ENCODE results near the gene RBM5. TPM values are rescaled to one million over a fixed set of nuclear protein-coding genes. Genes with fewer than 3 reads are reported as not detected.
A peak's percentile ranks its signal among the peaks of the same experiment; 100 is the strongest.

RBM5 gene
- polyA plus RNA-seq, 6 donors from 2014 or later = 33.9 to 88.8 (median 37.7) TPM

DNA sequence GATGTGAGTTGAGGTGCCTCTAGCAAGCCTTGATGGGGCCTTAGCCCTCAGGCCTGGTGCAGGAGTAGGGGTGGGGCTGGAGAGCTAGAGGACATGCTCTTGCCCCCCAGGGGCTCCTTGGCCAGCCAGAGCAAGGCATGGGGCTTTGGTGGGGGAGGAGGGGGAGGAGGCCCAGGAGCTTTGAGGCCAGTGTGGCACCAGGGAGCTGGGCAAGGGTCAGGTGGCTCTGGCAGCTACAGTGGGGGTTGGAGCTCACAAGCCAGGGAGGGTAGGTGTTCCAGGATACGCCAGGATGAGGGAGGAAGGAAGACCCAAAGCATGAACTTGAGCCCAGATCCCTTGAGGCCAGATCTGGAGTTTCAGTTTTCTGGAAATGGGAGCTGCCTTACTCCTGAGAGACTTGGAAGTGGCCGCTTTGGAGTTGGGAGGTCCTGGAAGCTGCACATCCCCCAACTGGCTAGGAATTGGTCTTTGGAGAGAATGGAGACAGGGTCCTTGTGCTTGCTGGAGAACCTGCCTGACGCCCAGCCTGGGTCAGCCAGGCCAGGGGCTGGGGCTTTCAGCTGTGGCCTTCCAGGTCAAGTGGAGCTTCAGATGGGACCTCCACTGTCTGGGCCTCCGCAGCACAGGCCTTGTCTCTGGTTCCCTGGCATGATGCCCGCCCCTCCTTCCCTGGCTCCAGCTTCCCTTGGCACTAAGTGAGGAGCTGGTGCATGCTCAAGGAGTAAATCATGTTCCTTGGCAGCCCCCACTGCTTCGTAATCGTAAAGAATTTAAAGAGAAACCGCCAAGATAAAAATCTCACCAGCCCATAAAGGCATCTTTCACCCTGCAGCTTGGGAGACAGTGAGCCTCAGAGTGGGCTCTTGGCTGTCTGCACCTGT, 75.1 kb downstream of the RBM5 start:
- H3K4me3 Mint-ChIP-seq = no peak overlapping the region

DNA sequence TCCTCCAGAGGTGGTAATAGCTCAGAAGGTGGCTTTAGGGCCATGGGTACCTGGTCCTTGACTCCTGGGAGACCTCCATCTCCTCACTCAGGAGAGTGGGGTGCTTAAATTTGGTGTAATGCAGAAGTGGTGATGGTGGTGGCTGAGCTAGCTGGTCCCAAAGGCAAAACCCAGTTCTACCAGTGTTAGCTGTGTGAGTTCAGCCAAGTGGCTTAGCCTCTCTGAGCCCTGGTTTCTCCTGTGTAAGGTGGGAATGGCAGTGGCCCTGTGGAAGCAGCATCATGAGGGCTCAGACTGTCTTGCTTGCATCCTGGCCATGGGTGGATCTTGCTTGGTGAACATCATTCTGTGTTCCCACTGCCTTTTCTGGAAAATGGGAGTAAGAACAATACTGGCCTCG, 75.8 kb downstream of the RBM5 start:
- Mint-ChIP-seq H3K27me3 (peaks cover 4 to 9% (median 5%) of the 10 kb centered on the region in 3 donors), H3K4me1 (no peaks in the 10 kb centered on the region), H3K4me3 (no peak overlapping the region), H3K36me3 (no peaks in the 10 kb centered on the region), H3K9me3 (no peaks in the 10 kb centered on the region), H3K27ac (no peak overlapping the region)
- no peak for DNase-seq
- ATAC-seq (ENCODE audit: low read depth in 2 of 2) = no peak

More for the DNA sequence above, 75.1 kb downstream of the RBM5 start:
- no peaks in the 10 kb centered on the region for H3K9me3 Mint-ChIP-seq
- peaks cover 7 to 11% (median 8%) of the 10 kb centered on the region in 3 donors for H3K27me3 Mint-ChIP-seq
- H3K4me1 Mint-ChIP-seq = no peaks in the 10 kb centered on the region
- no peak overlapping the region for H3K27ac Mint-ChIP-seq
- no peaks in the 10 kb centered on the region for H3K36me3 Mint-ChIP-seq
- no peak for DNase-seq
- no peak for ATAC-seq (ENCODE audit: low read depth in 2 of 2)

DNA sequence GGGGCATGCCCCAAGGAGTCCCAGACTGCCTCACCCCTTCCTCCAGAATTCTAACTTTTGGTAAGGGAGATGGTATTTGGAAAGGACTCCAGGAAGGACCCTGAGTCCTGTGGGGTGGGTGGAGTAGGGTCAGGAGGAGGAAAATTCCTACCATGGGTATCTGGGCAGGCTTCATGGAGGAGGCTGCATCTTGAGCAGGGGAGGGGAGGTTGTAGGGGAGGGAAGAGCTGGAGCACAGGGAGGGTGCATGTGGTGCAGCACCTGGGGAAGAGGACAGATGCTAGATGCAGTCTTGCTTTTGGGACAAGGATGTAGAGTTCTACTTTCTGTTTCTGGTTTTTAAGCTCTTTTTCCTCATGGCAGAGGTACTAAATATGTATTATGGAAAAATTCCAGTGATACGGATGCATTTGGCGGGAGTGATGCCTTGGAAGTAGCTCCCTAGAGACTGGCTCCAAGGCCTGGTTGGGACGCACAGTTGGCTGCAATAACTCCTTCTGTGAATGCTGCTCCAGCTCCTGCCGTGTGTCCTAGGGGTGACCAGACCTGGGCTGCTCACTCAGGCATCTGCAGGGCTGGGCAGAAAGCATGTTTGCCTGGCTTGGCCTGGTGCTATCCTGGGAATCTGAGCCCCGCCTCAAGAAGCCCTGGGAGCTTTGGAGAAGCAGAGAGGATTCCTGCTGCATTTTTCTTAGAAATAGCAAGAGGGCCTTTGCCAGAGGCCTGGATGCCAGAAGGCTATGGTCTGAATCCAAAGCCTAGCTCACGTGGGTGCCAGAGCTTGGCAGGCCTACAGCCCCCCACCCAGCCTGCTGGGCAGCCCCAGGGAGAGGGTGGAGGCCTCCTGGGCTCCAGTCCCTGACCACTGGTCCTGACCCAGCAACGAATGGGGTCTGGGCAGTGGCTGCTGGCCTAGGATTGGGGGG, 76.5 kb downstream of the RBM5 start:
- Mint-ChIP-seq H3K4me3 (no peak overlapping the region), H3K36me3 (no peaks in the 10 kb centered on the region), H3K27ac (no peak overlapping the region), H3K4me1 (no peaks in the 10 kb centered on the region), H3K9me3 (no peaks in the 10 kb centered on the region), H3K27me3 (peaks cover 0 to 16% (median 4%) of the 10 kb centered on the region in 3 donors)
- no peak for DNase-seq
- no peak for ATAC-seq (ENCODE audit: low read depth in 2 of 2)

DNA sequence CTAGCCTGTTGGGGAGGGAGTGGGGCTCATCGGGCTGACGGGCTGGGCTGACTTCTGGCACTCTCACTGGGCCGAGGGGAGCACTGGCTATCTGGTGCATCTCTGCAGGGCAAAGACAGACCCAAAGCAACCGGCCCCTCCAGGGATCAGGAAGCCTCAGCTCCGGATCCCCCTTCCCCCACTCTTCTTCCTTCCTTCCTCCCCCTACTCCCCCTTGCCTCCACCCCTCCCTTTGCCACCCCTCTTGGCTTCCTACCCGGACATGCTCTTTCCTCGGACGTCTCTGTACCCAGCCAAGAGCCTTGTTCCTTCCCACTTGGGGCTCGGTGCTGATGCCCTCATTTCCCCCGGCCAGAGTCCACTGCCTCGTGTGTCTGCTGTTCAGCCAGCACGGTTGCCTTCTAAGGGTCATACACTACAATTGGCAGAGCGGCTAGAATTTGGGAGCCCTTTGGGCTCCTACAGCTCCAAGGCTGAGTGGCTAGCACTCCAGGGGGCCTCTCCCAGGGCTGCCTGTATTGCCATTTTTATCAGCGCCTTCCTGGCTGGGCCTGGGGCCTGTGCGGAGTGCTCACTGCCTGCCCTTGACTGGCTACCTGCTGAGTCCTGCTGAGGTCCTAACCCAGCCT, 77.3 kb downstream of the RBM5 start:
- no peak for DNase-seq

DNA sequence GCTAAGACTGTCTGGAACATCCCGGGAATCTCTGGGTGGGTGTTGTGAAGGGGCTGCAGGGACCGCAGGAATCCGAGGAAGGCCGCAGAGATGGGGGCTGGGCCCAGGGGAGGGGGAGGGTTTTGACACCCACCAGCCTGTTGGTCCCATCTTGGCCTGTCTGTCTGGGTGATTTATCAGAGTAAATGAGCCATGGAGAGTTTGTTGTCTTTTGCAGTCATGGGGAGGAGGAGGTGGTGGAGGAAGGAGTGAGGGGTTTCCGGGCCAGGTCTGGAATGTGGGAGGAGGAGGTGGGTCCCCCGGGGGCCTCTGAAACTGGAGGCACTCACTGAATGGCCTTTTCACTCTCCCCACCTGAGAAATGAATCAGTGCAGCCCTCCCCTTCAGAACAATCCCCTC, 77.9 kb downstream of the RBM5 start:
- Mint-ChIP-seq H3K9me3 (no peaks in the 10 kb centered on the region), H3K36me3 (no peaks in the 10 kb centered on the region), H3K27ac (no peak overlapping the region), H3K27me3 (peaks cover 0 to 18% (median 4%) of the 10 kb centered on the region in 3 donors), H3K4me3 (no peak overlapping the region), H3K4me1 (no peaks in the 10 kb centered on the region)
- DNase-seq = no peak
- ATAC-seq (ENCODE audit: low read depth in 2 of 2) = no peak

More for the DNA sequence above, 77.3 kb downstream of the RBM5 start:
- H3K36me3 Mint-ChIP-seq = no peaks in the 10 kb centered on the region
- H3K4me3 Mint-ChIP-seq = no peak overlapping the region
- H3K27me3 Mint-ChIP-seq = peaks cover 0 to 18% (median 4%) of the 10 kb centered on the region in 3 donors
- no peak for ATAC-seq (ENCODE audit: low read depth in 2 of 2)
- no peaks in the 10 kb centered on the region for H3K9me3 Mint-ChIP-seq
- no peaks in the 10 kb centered on the region for H3K4me1 Mint-ChIP-seq
- H3K27ac Mint-ChIP-seq = peak overlapping the region in 1 of 6 donors; percentile 44

DNA sequence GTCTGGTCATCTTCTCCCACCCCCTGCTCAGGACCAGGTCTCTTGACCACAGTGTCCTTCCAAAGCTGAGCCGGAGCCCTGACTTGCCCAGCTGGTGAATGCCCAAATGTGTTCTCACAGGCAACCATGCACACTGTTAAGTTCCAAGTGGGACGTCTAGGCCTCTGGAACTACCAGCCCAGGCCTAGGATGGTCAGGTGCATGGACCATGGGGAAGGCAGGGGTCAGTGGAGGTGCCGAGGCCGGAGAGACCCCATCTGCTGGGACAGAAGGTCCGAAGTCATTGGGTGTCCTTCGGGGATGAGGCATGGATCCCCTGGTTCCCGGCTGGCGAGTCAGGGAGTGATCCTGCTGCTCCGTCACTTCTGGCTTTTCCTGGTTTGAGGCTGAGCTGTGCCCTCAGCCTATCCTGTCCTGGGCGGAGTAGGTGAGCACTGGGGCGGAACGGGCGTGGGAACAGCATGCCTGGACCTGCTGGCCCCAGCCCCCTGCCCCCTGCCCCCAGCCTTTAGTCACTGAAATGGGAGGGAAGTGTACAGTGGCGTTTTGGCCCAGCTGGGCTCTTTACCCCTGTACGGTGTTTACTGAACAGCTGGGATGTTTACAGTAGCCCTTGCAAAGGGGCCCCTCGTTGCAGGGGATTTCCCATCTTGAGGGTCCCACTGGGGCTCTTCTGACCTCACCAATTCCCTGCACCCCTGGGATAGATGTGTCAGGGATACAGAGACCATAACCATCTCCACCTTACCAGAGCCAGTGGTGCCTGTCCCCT, 78.5 kb downstream of the RBM5 start:
- no peak for DNase-seq
- Mint-ChIP-seq H3K9me3 (no peaks in the 10 kb centered on the region), H3K4me1 (peaks cover 0 to 5% (median 0%) of the 10 kb centered on the region in 3 donors), H3K27me3 (peaks cover 0 to 18% (median 4%) of the 10 kb centered on the region in 3 donors), H3K4me3 (no peak overlapping the region), H3K36me3 (no peaks in the 10 kb centered on the region), H3K27ac (peak overlapping the region in 2 of 6 donors; percentile 38 to 91)
- ATAC-seq (ENCODE audit: low read depth in 2 of 2) = no peak

DNA sequence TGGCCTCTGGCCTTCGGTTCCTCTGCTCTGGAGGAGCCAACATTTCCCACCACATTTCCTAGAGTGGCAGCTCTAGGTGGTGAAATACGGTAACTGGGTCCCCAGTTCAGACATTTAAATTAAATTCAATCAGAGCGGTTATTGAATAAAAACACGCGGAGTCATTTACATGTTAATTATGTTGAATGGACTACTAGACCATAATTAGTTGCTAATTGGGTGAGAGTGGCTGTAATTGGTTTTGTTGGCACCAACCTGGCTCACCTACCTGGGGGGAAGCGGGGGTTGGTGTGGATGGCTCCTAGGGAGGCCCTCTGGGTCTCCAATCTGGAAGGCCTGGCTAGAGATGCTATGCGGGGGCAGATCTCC, 79.1 kb downstream of the RBM5 start:
- Mint-ChIP-seq H3K4me1 (peaks cover 0 to 5% (median 0%) of the 10 kb centered on the region in 3 donors), H3K4me3 (no peak overlapping the region), H3K27me3 (peaks cover 0 to 18% (median under 1%) of the 10 kb centered on the region in 3 donors), H3K9me3 (no peaks in the 10 kb centered on the region), H3K36me3 (no peaks in the 10 kb centered on the region), H3K27ac (no peak overlapping the region)
- ATAC-seq (ENCODE audit: low read depth in 2 of 2) (no peak), DNase-seq (no peak)

DNA sequence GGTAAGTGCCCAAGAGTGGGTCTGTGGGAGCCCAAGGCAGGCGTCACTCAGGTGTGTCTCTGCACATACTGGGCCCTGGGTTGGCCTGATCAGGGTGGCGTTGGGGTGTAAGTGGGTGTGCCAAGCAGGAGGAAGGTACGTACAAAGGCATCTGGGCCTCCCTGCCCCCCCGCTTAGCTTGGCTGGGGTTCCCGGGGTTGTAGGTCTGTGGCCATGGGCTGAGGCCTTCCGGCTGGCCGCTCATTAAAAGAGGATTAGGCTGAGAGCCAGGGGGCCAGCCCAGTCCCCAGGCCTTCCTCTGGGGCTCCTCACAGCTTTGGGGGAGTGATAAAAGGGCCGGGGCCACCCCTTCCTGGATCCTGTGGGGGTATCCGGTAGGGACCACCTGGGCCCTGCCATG, 79.7 kb downstream of the RBM5 start:
- Mint-ChIP-seq H3K36me3 (no peaks in the 10 kb centered on the region), H3K27ac (no peak overlapping the region), H3K4me3 (no peak overlapping the region), H3K4me1 (peaks cover 0 to 5% (median 0%) of the 10 kb centered on the region in 3 donors), H3K27me3 (peaks cover 0 to 18% (median 0%) of the 10 kb centered on the region in 3 donors), H3K9me3 (no peaks in the 10 kb centered on the region)
- DNase-seq (no peak), ATAC-seq (ENCODE audit: low read depth in 2 of 2) (no peak)

Other genes starting within 250 kb of the RBM5 start
- gene TRAIP, start 232.4 kb upstream of the RBM5 start, polyA plus RNA-seq (ENCODE audit: low read depth in 6 of 6) = 1 to 10 TPM; 2.2 to 4.6 (median 3.8) TPM
- gene CAMKV, start 219.0 kb upstream of the RBM5 start, polyA plus RNA-seq (ENCODE audit: low read depth in 6 of 6) = not detected
- gene MST1R, start 185.0 kb upstream of the RBM5 start, polyA plus RNA-seq (ENCODE audit: low read depth in 6 of 6) = not detected
- gene MON1A, start 159.1 kb upstream of the RBM5 start, polyA plus RNA-seq (ENCODE audit: low read depth in 6 of 6) = 10 to 100 TPM in 2 of 6 donors, 1 to 10 TPM in 4; 6.3 to 12.3 (median 8.0) TPM
- gene RBM6, start 148.8 kb upstream of the RBM5 start, polyA plus RNA-seq (ENCODE audit: low read depth in 6 of 6) = 10 to 100 TPM; 32.6 to 89.1 (median 50.0) TPM
- not detected for gene SEMA3F, start 66.4 kb downstream of the RBM5 start, polyA plus RNA-seq (ENCODE audit: low read depth in 6 of 6)
- gene GNAT1, start 102.7 kb downstream of the RBM5 start, polyA plus RNA-seq (ENCODE audit: low read depth in 6 of 6) = not detected
- gene SLC38A3, start 116.4 kb downstream of the RBM5 start, polyA plus RNA-seq (ENCODE audit: low read depth in 6 of 6) = not detected
- 100 to 1,000 TPM; 472 to 669 (median 550) TPM for gene GNAI2, start 147.3 kb downstream of the RBM5 start, polyA plus RNA-seq (ENCODE audit: low read depth in 6 of 6)
- under 1 TPM in 1 of 6 donors, not detected in 5; 0.13 TPM for gene SEMA3B, start 180.2 kb downstream of the RBM5 start, polyA plus RNA-seq (ENCODE audit: low read depth in 6 of 6)
- gene LSMEM2, start 190.2 kb downstream of the RBM5 start, polyA plus RNA-seq (ENCODE audit: low read depth in 6 of 6) = under 1 TPM in 1 of 6 donors, not detected in 5; 0.19 TPM
- 10 to 100 TPM; 42.7 to 68.3 (median 55.7) TPM for gene IFRD2, start 203.5 kb downstream of the RBM5 start, polyA plus RNA-seq (ENCODE audit: low read depth in 6 of 6)
- gene HYAL3, start 210.5 kb downstream of the RBM5 start, polyA plus RNA-seq (ENCODE audit: low read depth in 6 of 6) = 1 to 10 TPM in 4 of 6 donors, under 1 TPM in 1, not detected in 1; 0.93 to 2.8 (median 1.6) TPM
- gene NAA80, start 210.5 kb downstream of the RBM5 start, polyA plus RNA-seq (ENCODE audit: low read depth in 6 of 6) = 10 to 100 TPM in 5 of 6 donors, 1 to 10 TPM in 1; 9.0 to 15.5 (median 11.6) TPM
- under 1 TPM in 3 of 6 donors, not detected in 3; 0.12 to 0.32 (median 0.15) TPM for gene HYAL1, start 214.7 kb downstream of the RBM5 start, polyA plus RNA-seq (ENCODE audit: low read depth in 6 of 6)
- gene HYAL2, start 233.8 kb downstream of the RBM5 start, polyA plus RNA-seq (ENCODE audit: low read depth in 6 of 6) = 1 to 10 TPM in 4 of 6 donors, under 1 TPM in 1, not detected in 1; 0.59 to 5.9 (median 3.4) TPM
- 10 to 100 TPM; 39.2 to 60.2 (median 46.3) TPM for gene TUSC2, start 239.3 kb downstream of the RBM5 start, polyA plus RNA-seq (ENCODE audit: low read depth in 6 of 6)

Measured in naive B cell (primary cell).